ENCODE results near the gene CLHC1.
A peak's percentile ranks its signal among the peaks of the same experiment; 100 is the strongest.

The CLHC1 gene

DNA sequence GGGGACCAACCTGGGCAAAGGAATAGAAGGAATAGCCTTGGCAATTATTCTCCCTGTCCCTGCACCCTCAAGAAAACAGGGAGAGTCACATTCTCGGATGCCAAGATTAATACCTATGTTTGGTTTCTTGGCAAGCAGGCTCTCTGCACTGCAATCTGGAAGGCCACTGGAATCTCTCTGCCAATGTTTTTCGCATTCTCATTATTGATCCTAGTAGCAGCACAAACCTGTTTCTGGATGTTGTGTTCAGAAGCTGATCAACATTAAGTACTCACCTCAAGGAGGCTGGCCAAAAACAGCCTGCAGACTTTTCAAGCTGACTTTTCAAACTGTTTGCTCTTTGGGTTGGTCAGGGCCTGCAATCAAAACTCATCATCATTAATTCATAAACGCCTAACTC is 62.2 kb downstream of the CLHC1 start:
- no peak for DNase-seq (ENCODE audit: low read depth in 2 of 2)

DNA sequence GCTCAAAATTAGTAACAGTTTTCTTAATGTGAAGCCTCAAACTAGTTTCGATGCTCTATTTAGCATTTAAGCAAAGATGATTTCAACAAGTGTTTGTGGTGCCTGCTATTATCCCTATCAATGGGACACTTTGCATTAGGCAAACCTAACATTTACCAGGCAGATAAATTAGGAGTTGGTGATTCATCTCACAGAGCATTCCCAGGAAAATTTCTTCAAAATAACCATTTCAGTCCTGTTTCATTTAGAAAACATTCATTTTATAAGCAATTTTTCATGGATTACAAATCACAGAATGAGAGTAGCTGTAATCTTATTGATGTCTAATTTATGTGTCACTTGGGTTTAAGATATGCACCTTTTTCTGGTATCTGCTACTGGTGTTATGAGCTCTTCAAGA is 62.7 kb downstream of the CLHC1 start:
- no peak for DNase-seq (ENCODE audit: low read depth in 2 of 2)

DNA sequence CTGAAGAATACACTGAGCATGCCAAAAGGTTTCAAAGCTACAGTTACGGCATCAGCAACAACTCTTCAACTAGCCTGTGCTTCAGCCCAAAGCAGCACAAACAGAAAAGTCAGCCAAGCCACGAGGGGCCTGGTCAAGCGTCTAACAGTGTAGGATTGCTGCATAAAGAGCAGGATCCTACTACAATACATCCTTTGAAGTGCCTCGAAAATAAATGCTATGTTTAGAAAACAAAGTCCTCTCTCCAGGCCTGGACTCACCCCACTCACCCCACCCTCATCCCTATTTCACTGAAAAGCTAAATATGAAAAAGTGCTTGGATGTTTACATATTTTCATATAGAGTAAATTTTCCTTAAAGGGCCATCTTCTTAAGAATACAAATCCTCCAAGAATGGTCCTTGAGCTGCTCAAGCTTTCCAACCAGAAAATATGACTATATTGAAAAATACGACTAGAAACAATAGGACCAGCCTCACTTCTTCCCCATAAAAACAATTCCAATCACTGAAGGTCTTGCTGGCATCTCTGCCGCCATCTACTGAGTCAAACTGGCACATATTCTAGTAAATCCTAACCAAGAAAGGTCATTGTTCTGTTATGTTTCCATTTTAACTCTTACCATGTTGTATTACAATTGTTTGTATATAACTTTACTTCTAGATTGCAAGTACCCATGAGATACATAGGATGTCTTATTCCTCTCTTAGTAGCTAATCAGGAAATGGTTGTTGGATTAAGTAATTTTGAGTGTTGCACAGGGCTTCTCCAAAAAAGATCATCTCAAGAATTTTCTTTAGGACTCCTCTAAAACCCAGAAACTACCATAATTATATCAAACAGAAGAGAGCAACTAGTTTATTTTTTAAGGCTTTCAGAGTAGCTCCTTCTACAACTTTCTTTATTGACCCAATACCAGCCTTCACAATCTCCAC is 63.6 kb downstream of the CLHC1 start:
- peak; percentile 3 to 14 for DNase-seq (ENCODE audit: low read depth in 2 of 2)

DNA sequence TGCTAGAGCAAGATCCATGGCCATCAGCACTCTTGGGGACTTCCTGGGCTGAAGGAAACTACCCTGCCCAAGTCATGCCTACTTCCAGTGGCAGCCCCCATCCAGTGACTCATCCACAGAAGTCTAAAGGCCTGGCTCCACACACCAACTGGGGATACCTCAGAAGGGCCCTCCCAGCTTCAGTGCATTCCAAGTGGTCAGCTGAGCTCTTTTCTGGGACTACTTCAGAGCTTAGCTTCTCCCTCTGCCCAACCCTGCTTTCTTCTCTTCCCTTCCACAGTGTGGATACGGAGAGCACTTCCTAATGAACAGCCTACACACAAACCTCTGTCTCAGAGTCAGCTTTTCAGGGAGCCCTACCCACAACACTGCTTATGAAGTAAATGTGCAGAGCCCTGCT is 66.5 kb downstream of the CLHC1 start:
- DNase-seq (ENCODE audit: low read depth in 2 of 2), result no peak

DNA sequence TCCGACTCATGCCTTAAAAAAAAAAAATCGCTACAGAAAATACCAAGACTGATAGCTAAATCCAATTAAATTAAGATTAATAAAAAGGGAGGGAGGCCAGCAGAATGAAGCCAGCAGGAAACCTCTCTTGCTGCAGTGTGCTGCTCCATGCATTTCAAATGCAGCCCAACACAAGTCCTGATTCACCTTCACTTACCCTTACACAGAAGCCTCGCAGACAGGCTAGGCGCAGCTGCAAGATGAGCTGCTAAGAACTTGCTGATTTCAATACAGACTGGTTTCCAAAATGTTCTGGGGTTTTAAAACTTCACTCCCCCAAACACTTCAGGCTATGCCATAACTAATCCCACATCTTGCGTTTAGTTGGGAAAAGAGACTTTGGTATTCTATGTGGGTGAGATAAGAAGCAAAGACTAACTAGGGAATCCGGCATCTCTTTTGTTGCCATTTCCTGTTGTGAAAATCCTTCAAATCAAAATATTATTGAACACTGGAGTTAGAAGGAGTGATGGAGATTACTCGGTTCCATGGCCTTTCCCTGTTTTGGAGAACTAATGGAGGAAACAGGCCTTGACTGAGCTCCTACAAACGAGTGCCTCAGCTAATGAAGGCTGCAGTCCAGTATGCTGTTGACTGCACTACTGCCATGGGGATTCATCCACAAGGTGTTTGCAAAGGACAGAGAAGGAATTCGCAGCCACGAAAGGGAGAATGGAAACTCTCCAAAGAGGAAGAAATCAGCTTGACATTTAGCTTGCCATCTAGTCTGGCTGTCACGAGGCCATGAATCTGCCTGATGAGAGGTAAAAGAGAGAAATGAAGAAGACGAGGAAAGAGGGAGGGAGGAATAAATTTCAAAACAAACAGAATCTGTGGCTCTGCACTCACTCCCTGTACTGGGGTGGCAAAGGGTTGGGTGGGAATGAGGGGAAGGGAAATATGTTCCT is 67.3 kb downstream of the CLHC1 start:
- DNase-seq (ENCODE audit: low read depth in 2 of 2), result no peak

DNA sequence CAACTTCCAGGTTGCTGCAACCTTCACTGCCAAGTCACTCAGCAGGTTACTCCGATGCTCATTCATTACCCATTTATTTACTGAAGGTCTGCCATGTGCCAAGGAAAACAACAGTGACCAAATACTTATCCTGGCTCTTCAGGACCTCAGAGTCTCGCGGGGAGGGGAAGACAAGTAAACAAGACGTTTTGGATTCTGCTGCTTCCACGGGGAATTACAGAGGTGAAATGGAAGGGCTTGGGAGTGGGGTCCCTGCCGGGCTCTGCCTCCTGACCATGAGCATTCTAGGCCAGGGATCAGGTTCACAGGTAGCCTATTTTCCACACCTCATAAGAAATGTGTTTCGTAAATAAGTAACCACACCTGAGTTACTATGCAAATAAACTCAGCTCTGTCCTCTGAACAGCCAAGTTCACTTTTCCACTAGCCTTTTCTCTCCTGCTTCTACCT is 68.1 kb downstream of the CLHC1 start:
- DNase-seq (ENCODE audit: low read depth in 2 of 2), result no peak

DNA sequence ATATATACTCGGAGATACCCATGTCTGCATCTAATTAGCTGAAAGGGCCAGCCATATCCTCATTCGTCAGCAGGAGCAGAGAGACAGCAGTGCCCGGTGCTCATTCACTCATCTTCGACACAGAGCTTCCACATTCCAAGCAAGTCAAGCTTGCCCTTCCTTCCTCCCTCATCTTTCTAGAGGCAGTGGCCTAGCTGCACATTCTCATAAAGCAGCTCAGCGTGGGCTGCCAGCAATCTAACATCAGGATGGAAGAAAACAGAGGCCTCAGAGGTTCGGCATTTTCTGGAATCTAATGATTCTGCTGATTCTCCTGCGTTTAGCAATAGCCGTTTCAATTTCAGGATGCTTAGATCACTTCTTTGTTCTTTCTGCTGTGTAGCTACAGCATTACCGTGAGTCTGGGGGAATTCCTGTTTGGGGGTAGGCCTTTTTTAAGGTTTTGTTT is 68.8 kb downstream of the CLHC1 start:
- DNase-seq (ENCODE audit: low read depth in 2 of 2), result no peak

DNA sequence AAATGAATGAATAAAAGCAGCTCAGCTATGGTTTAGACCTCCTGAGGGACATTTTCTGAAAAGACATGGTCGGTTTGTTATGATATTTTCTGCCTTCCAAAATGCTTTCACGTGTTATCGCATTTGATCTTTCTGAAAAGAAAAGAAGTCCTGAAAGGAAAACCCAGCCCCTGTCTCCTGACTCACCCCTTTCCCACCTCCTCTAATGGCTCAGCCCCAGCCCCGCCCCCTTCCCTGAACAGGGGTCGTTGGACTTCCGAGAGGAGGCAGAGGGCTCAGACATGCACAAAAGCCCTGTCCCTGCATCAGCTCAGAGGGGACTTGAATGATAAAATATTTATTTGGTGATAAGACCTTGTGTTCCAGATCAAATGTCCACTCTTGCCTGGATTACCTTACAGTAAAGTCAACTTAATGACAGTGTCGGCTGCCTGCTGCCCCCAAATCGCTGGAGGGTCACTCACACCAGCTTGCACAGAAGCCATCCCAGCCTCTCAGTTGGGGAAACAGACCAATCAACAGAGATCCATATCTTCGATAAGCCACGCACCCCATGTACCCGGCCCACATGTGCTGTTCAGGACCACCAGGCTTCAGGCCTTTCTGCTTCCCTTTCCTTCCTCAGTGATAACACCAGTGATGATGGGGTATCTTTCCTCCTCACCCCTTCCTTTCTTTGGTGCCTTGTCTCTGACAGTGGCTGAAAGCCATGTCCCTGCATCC is 69.6 kb downstream of the CLHC1 start:
- no peak for DNase-seq (ENCODE audit: low read depth in 2 of 2)

DNA sequence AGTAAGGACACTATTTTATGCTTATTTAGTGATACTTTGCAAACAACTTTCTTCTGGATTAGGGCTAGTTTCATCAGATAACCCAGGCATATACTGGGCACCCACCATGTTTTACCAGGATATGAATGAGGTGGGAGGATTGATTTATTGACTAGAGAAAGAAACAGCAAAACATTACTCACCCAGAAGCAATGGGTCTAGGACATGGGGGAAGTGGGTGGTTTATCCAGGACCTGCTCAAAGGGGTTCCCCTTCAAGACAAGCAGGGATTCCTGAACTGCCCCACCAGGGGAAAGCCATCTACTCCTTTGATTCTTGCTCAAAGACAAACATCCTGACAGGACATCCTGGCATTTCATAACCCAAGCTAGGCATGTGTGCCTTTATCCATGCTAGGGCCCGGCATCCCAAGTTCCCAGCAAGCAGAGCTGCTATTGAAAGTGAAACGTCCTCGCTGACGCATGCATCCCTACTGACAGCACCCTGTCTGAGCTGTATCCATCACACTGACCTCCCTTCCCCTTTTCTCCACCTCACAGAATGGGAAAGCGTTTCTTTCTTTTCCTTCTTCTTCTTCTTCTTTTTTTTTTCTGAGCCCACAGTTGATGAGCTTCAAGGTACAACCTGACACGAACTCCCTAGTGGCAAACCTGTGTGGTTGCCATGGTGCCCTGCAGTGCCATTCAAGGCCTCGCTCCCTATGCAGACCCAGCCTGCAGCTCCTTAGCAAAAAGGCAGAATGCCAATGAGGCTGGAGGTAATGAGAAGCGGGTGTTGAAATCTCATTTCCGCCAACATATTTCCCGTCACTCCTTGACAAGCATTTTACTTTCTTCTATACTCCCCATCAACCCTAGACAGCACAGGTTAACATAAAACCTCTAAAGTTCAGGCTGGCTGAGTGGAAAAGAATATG is 70.5 kb downstream of the CLHC1 start:
- no peak for DNase-seq (ENCODE audit: low read depth in 2 of 2)

DNA sequence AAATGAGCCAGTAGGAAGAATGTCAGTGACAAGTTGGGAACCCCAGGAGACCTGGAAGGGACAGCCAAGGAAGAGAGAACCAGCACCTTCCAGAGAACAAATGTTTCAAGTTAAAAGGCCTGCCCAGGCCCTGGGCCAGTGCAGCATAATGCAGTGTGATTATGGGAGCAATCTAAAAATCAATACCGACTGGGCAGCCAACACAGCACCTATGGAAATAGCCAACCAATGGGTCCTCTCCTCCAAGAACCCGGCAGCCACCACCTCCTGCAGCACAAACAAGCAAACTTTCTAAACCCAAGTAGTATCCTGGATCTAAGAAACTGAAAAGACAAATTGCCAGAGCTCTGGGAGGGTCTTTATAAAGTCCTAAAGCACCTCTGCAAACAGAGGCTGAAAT is 71.7 kb downstream of the CLHC1 start:
- no peak for DNase-seq (ENCODE audit: low read depth in 2 of 2)

DNA sequence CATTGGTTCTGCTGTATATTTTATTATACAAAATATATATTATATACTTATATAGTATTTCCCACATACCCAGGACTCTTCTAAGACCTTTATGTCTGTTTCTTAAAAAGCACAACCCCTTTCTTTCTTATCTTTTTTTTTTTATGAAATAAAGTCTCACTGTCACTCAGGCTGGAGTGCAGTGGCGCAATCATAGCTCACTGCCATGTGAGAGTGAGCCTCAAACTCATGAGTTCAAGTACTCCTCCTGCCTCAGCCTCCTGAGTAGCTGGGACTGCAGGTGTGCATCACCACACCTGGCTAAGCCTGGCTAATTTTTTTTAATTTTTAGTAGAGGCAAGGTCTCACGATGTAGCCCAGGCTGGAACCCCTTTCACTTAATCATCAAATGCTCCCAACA is 72.3 kb downstream of the CLHC1 start:
- no peak for DNase-seq (ENCODE audit: low read depth in 2 of 2)

DNA sequence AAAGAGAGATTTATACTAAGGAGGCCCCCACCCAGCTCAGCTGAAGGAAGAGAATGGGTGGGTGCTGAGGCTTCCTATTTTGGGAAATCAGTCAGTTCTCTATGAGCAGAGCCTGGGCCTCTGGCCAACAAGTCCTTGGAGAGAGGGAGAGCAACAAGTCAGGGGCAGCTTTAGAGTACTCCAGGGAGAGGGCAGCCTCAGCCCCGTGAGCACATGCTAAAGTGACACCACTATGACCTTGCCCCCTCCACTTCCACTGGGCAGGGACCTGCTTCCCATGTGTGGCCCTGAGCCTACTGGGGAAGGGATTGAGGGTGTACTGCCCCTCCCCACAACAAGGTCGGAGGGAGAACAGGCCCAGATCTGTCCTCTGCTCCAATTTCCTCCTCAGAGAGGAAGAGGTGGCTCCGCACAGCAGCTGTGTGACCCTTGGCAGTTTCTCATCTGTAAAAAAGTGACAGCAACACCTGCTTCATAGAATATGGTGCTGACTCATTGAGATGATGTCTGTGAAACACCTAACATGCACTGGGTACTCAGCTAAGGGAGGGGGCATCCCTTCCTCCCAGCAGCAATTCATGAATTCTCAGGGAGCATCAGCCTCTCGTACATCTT is 72.9 kb downstream of the CLHC1 start:
- no peak for DNase-seq (ENCODE audit: low read depth in 2 of 2)

DNA sequence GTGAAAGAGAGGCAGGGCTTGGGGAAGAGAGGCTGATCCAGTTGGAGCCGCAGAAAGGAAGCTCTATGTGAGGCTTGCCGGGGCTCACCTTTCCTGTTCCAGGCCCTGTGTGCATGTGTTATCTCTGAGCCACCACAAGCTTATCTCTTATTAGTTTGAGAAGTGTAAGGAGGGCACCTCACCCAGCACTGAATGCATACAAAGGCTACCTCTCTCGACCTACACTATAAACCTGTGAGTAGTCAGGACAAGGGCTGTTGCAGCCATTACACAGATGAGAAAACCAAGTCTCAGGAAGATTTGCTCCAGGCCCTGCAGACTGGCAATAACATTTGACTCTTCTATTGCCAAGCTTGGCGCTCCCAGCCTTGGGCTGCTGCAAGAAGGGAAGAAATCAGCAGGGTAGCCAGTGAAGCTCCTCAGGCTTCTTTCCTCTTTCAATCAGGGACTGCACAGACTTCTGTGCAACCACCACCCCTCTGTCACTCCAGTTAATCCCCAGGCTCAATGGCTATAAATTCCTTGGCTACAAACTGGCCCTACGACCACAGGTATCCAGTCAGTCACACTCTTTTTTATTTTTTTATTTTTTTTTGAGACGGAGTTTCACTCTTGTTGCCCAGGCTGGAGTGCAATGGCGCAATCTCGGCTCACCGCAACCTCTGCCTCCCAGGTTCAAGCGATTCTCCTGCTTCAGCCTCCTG is 73.8 kb downstream of the CLHC1 start:
- no peak for DNase-seq (ENCODE audit: low read depth in 2 of 2)

DNA sequence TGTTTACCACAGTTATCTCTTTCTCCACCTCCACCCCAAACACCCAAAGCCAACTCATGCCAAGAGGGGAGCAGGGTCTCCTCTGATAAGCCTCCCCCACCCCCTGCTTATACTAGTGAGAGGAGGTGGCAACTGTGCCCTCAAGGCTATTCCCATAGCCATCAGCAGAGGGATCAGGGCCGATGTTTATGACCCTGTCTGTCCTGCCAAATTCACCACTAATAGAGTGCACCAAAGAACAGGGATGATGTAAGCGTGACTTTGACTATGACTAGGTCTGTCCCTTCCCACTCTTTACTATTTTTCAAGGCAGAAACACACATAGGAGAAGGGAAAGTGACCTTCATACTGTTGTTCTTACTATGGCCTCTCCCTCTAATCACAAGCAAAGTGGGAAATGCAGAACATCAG is 74.6 kb downstream of the CLHC1 start:
- DNase-seq (ENCODE audit: low read depth in 2 of 2), result no peak

DNA sequence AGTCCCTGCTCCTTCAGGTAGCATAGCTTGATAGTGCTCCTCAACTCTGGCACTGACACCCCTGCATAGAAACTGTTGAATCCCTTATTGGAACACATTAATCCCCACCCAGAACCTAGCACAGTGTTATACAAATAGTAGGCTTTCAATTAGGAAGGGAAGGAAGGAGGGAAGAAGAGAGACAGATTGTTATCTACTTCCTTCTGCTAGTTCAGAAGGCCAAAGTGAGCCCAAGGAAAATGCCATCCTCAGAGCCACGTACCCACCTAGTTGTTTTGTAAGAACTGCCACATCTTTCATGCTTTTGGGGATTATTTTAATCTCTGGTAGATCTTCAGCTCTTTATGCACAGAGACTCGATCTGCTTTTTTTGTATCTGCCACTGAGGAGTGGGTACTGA is 75.1 kb downstream of the CLHC1 start:
- no peak for DNase-seq (ENCODE audit: low read depth in 2 of 2)

DNA sequence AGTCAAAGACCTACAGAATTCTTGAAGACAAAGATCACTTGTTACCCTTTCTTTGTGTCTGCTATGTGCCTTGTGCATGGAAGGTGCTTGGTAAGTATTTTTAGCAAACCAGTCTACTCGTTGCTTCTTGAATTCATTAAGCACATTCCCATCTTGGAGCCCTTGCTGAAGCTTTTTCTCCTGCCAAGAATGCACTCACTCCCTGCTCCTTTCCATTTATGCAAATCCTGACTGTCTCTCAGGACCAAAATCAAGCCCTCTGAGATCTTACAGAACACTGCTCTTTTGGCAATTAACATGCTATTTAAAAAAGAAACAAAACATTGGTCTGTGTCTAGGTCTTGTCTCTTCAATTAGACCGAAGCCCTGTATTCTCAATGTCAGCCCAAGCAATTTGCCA is 75.8 kb downstream of the CLHC1 start:
- no peak for DNase-seq (ENCODE audit: low read depth in 2 of 2)

DNA sequence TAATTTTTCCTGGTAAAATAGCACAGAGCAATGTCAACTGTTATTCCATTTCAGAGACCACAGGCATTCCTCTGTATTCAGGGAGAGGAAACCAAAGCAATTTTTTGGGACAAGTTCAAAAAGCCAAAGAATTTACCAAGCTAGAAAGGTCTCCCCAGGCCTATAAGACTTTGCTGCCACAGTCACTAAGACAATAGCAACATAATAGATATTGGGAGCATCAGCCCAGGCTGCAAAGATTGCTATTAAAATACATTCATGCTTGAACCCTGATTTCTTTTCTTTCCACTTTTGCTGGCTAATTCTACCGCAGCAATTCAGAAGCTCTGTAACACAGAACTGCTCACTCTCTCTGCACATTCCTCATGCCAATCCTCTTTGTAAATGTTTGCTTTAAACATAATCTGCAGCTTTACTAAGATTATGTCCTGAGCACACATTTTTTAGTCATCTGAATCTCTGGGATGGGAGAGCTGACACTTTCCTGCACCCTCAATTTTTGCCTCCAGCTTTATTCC is 76.3 kb downstream of the CLHC1 start:
- DNase-seq (ENCODE audit: low read depth in 2 of 2), result no peak

DNA sequence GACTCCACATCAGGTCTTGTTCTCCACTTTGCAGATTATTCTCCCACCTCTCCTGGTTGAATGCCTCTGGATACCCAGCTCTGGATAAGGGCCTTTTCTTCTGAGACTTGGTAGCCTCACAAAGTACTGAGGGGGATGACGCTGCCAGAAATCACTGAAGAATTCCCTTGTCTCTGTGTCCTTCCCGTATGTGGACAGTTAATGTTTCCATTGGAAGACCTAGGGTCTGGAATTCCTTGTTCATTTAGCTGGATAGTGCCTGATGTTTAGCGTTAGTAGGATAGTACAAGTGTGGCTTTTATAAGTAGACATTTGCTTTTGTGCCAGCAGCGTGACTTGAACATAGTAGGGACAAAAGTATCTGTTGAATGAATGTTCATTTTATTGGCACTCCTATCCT is 76.9 kb downstream of the CLHC1 start:
- DNase-seq (ENCODE audit: low read depth in 2 of 2), result no peak

DNA sequence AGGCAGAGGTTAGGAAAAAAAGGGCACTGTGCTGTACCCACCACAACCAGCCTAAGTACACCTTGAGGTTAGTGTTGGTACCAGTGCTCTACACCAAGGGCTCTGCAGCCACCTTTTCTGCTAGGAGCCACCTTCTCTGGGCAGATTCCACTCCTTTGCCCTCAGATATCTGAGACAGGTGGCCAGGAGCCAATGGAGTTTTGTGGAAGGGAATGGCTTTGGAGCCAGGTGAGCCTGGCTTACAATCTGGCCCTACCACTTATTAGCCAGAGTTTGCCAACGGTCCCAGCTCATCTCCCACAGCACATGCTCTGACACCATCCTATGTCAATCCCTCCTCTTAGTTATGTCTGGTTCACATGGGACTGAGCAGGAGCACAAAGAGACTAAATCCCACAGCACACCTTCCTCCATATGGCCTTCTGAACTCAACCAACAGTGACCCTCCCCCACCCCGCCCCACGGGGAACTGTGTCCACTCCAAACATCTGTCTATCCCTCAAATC is 77.5 kb downstream of the CLHC1 start:
- no peak for DNase-seq (ENCODE audit: low read depth in 2 of 2)
